ENCODE measurements around the gene HDGFL3. TPM values are rescaled to one million over a fixed set of nuclear protein-coding genes. Genes with fewer than 3 reads are reported as not detected.

HDGFL3 gene
- total RNA-seq, 120 experiments from 2014 or later = 80.3 to 166 (median 119) TPM

Other genes with a start within 250 kb of the HDGFL3 start
- gene RAMAC, start 221.6 kb downstream of the HDGFL3 start, total RNA-seq = 10 to 100 TPM in 116 of 120 experiments, 1 to 10 TPM in 4; 4.9 to 24.6 (median 17.0) TPM
- gene C15orf40, start 196.2 kb downstream of the HDGFL3 start, total RNA-seq = 10 to 100 TPM; 15.7 to 34.4 (median 22.5) TPM
- 100 to 1,000 TPM in 10 of 120 experiments, 10 to 100 TPM in 110; 61.4 to 113 (median 85.9) TPM for gene BTBD1, start 140.6 kb downstream of the HDGFL3 start, total RNA-seq
- 10 to 100 TPM in 118 of 120 experiments, 1 to 10 TPM in 2; 7.8 to 33.0 (median 19.9) TPM for gene TM6SF1, start 100.2 kb downstream of the HDGFL3 start, total RNA-seq
- under 1 TPM in 14 of 120 experiments, not detected in 106; 0.07 to 0.91 (median 0.18) TPM for gene BNC1, start 76.8 kb upstream of the HDGFL3 start, total RNA-seq
- gene SH3GL3, start 239.5 kb upstream of the HDGFL3 start, total RNA-seq = 100 to 1,000 TPM in 36 of 120 experiments, 10 to 100 TPM in 84; 52.3 to 210 (median 91.0) TPM